Tibial artery (tissue), 4 donors: Measurements from ENCODE around the gene ATP13A4.
"Not testable (repeated sequence)": the region's sequence is repeated elsewhere in the genome, so short reads cannot be mapped to it uniquely, and the experiment has no call there.

ENCODE experiments used
- DNase-seq, 2 donors: peaks; one replicate each; pipeline ENCODE4 v3.0.0-alpha.2; 2019
- H3K27ac ChIP-seq, 2 donors: fragments of 200-600 bp; sonication (generic) in 1 of 2; 1 replicate in 1 of 2; 2 replicates in 1 of 2; pipeline ENCODE4 v1.5.1; 2018 to 2019; ENCODE audit warnings: mild to moderate bottlenecking in 1 of 2
- H3K27me3 ChIP-seq, 2 donors: fragments of 200-600 bp; sonication (generic) in 1 of 2; one replicate each; pipeline versions ENCODE4 v1.5.1 to v1.6.0; 2016 to 2019
- H3K36me3 ChIP-seq, 3 donors: fragments of 200-600 bp; sonication (generic) in 2 of 3; one replicate each; pipeline ENCODE4 v1.5.1; 2016 to 2019; ENCODE audit warnings: mild to moderate bottlenecking in 2 of 3
- H3K4me1 ChIP-seq, 4 donors: fragments of 200-600 bp; sonication (generic) in 2 of 4; 1 replicate in 3 of 4; 2 replicates in 1 of 4; pipeline ENCODE4 v1.5.1; 2016 to 2019
- H3K4me3 ChIP-seq, 2 donors: fragments of 200-600 bp; sonication (generic) in 1 of 2; 1 replicate in 1 of 2; 2 replicates in 1 of 2; pipeline ENCODE4 v1.5.1; 2018 to 2019; ENCODE audit warnings: mild to moderate bottlenecking in 2 of 2
- H3K9me3 ChIP-seq, 3 donors: fragments of 200-600 bp; sonication (generic) in 1 of 3; one replicate each; pipeline ENCODE4 v1.5.1; 2016 to 2019
- CTCF ChIP-seq, 2 experiments: fragments of 200-600 bp in 1 of 2; fragments of 450-650 bp in 1 of 2; IDR thresholded peaks; one replicate each; pipeline ENCODE4 v1.5.1; 2017 to 2019; ENCODE audit warnings: antibody characterized with exemption in 2 of 2, mild to moderate bottlenecking in 1 of 2, moderate library complexity in 1 of 2
- intact Hi-C: fragments of 100-400 bp; cut with DNase I; formaldehyde crosslinking; loops from one replicate; pipeline ENCODE4 v1.15.0; 2023; ENCODE audit warnings: low total_unique reads

Gene ATP13A4

GRCh38 chr3:193544289-193544688 is 10.4 kb downstream of the ATP13A4 start:
- no peak for DNase-seq
- Histone ChIP-seq H3K9me3 (peaks cover 0 to 9% (median 0%) of the 10 kb centered on the region in 3 donors), H3K4me3 (no peak overlapping the region), H3K4me1 (no peaks in the 10 kb centered on the region), H3K27ac (no peak overlapping the region), H3K27me3 (no peaks in the 10 kb centered on the region), H3K36me3 (no peaks in the 10 kb centered on the region)
- no peak for TF ChIP-seq CTCF (IDR thresholded peaks at IDR 0.05)
- intact Hi-C loops, result no loop called here

DNA sequence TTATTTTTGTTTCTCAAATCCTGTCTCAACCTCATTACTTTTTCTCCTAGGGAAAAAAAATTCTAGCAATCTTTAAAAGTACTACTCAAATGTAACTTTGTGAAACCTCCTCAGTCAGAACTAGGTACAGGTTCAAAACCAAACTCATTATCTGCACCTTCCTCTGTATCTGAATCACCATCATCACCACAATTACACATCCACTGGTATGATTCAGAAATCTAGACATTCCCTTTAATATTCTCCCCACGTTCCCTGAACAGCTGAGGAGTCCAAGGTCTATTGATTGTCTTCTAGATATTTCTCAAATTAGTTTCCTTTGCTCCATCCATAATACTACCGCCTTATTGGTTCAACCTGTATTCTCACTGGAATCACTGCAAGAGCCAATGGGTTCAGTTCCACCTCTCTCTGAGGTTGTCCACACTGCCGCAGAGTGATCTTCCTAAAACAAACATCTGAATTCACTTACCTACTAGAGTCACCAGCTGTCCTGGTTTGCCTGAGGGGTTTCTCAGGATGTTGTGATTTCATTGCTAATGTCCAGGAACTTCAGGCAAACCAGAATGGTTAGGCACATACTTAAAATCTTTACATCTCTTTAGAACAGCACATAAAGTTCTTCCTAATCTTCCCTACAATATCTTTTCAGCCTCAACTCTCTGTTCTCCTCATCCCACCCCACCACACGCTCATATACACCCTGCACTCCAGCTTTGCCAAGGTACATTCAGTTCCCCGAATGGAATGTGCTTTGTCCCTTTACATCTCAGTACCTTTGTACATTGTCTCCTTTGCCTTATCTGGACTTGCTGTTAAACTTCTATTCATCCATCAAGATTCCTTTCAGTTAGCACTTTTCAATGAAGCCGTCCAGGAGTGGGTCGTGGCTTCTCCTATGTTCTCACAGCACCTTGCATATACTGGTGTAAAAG is 24.2 kb downstream of the ATP13A4 start:
- H3K27me3 ChIP-seq, result no peaks in the 10 kb centered on the region
- H3K4me1 ChIP-seq, result no peaks in the 10 kb centered on the region
- intact Hi-C loops, result no loop called here
- DNase-seq, result no peak
- no peak overlapping the region for H3K27ac ChIP-seq
- no peaks in the 10 kb centered on the region for H3K9me3 ChIP-seq
- no peak for TF ChIP-seq CTCF (IDR thresholded peaks at IDR 0.05)
- H3K36me3 ChIP-seq, result no peaks in the 10 kb centered on the region
- H3K4me3 ChIP-seq, result no peak overlapping the region

DNA sequence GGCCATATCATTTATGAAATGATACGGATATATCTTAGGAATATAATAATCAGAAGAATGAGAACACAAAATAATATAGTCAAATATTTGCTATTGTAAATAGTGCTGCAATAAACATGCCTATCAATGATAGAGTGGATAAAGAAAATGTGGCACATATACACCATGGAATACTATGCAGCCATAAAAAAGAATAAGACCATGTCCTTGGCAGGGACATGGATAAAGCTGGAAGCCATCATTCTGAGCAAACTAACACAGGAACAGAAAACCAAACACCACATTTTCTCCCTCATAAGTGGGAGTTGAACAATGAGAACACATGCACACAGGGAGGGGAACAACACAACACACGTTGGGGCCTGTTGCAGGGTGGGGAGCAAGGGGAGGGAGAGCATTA is 28.6 kb downstream of the ATP13A4 start:
- H3K4me3 ChIP-seq, H3K4me1 ChIP-seq, H3K27me3 ChIP-seq, H3K9me3 ChIP-seq, intact Hi-C loops, H3K36me3 ChIP-seq, DNase-seq, H3K27ac ChIP-seq: not testable (repeated sequence)

DNA sequence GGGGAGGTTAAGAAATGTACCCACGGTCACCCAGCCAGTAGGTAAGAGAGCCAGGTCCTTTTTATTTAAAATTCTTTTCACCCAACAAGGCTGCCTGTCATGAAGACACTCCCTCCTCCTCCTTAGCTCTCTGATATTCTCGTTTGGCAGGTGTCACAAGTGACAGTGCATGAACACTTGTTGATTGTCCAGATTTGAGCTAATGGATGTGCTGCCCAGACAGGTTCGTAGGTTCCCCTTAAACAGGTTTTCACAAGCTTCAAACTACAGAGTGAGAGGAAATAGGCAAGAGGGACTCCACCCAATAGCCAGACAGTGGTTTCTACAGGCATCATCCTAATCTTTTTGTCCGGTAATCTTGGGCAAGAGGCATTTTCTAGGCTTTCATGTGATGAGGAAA is 32.2 kb downstream of the ATP13A4 start:
- Histone ChIP-seq H3K27ac (no peak overlapping the region), H3K9me3 (no peaks in the 10 kb centered on the region), H3K4me3 (no peak overlapping the region), H3K4me1 (no peaks in the 10 kb centered on the region), H3K36me3 (no peaks in the 10 kb centered on the region), H3K27me3 (no peaks in the 10 kb centered on the region)
- no peak for DNase-seq
- intact Hi-C loops, result no loop called here
- TF ChIP-seq CTCF (IDR thresholded peaks at IDR 0.05), result no peak

GRCh38 chr3:193520738-193521137 is 34.0 kb downstream of the ATP13A4 start:
- no peak overlapping the region for H3K4me3 ChIP-seq
- no peak for DNase-seq
- TF ChIP-seq CTCF (IDR thresholded peaks at IDR 0.05), result no peak
- H3K36me3 ChIP-seq, result no peaks in the 10 kb centered on the region
- no peak overlapping the region for H3K27ac ChIP-seq
- intact Hi-C loops, result no loop called here
- no peaks in the 10 kb centered on the region for H3K4me1 ChIP-seq
- H3K27me3 ChIP-seq, result no peaks in the 10 kb centered on the region
- H3K9me3 ChIP-seq, result no peaks in the 10 kb centered on the region

- intact Hi-C loops, result no loop called here
- Histone ChIP-seq H3K9me3 (no peaks in the 10 kb centered on the region), H3K4me1 (no peaks in the 10 kb centered on the region), H3K4me3 (no peak overlapping the region), H3K27ac (no peak overlapping the region), H3K36me3 (no peaks in the 10 kb centered on the region), H3K27me3 (no peaks in the 10 kb centered on the region)
- DNase-seq, result no peak
- TF ChIP-seq CTCF (IDR thresholded peaks at IDR 0.05), result no peak
These were observed 38.7 kb downstream of the ATP13A4 start for GRCh38 chr3:193515966-193516365.
